Measurements from ENCODE around the gene PIKFYVE. TPM values are rescaled to one million over a fixed set of nuclear protein-coding genes. Genes with fewer than 3 reads are reported as not detected.

Gene PIKFYVE
- total RNA-seq, 1 experiment from 2014 or later = 26.4 TPM

- DNase-seq = no peak
- peaks cover 24% of the 10 kb centered on the region for H3K4me1 Mint-ChIP-seq (ENCODE audit: low read depth, unreplicated experiment)
- intact Hi-C loops (cut with micrococcal nuclease; ENCODE audit: unreplicated experiment) = no loop called here
- BruUV-seq (replicated peaks) = no TSS peak
- no peak for TF ChIP-seq CTCF (IDR thresholded peaks at IDR 0.05; ENCODE audit: unreplicated experiment)
- H3K36me3 Mint-ChIP-seq (ENCODE audit: insufficient read depth, unreplicated experiment) = peaks cover 65% of the 10 kb centered on the region
- no peaks in the 10 kb centered on the region for H3K27me3 Mint-ChIP-seq (ENCODE audit: unreplicated experiment)
- CTCF ChIA-PET = interaction anchor here (0.6 kb wide), 1 partner anchor 138 kb away, joined by 3 read pairs; no protein-coding TSS in a partner anchor
- no peak overlapping the region for H3K4me3 Mint-ChIP-seq (ENCODE audit: low read depth, unreplicated experiment)
- H3K9me3 Mint-ChIP-seq (ENCODE audit: low read depth, unreplicated experiment) = no peaks in the 10 kb centered on the region
- no peak overlapping the region for H3K27ac Mint-ChIP-seq (ENCODE audit: unreplicated experiment)
Observed at GRCh38 chr2:208239770-208240493, 26.1 kb upstream of the PIKFYVE start.

- intact Hi-C loops (cut with micrococcal nuclease; ENCODE audit: unreplicated experiment) = no loop called here
- CTCF ChIA-PET = no interaction called here
- Mint-ChIP-seq H3K27ac (ENCODE audit: unreplicated experiment) (no peak overlapping the region), H3K4me1 (ENCODE audit: low read depth, unreplicated experiment) (peaks cover 25% of the 10 kb centered on the region), H3K4me3 (ENCODE audit: low read depth, unreplicated experiment) (no peak overlapping the region), H3K36me3 (ENCODE audit: insufficient read depth, unreplicated experiment) (peaks cover 65% of the 10 kb centered on the region), H3K9me3 (ENCODE audit: low read depth, unreplicated experiment) (no peaks in the 10 kb centered on the region), H3K27me3 (ENCODE audit: unreplicated experiment) (no peaks in the 10 kb centered on the region)
- DNase-seq = no peak
- no peak for TF ChIP-seq CTCF (IDR thresholded peaks at IDR 0.05; ENCODE audit: unreplicated experiment)
- no TSS peak for BruUV-seq (replicated peaks)
Observed at GRCh38 chr2:208240619-208241209, 25.3 kb upstream of the PIKFYVE start.

- Mint-ChIP-seq H3K4me3 (ENCODE audit: low read depth, unreplicated experiment) (no peak overlapping the region), H3K27ac (ENCODE audit: unreplicated experiment) (no peak overlapping the region), H3K4me1 (ENCODE audit: low read depth, unreplicated experiment) (peaks cover 28% of the 10 kb centered on the region), H3K36me3 (ENCODE audit: insufficient read depth, unreplicated experiment) (peaks cover 79% of the 10 kb centered on the region), H3K9me3 (ENCODE audit: low read depth, unreplicated experiment) (no peaks in the 10 kb centered on the region), H3K27me3 (ENCODE audit: unreplicated experiment) (no peaks in the 10 kb centered on the region)
- intact Hi-C loops (cut with micrococcal nuclease; ENCODE audit: unreplicated experiment) = no loop called here
- TF ChIP-seq CTCF (IDR thresholded peaks at IDR 0.05; ENCODE audit: unreplicated experiment) = no peak
- BruUV-seq (replicated peaks) = no TSS peak
- CTCF ChIA-PET = no interaction called here
- DNase-seq = no peak
Observed at GRCh38 chr2:208244422-208244821, 21.6 kb upstream of the PIKFYVE start.

- no peak for DNase-seq
- CTCF ChIA-PET = no interaction called here
- H3K27ac Mint-ChIP-seq (ENCODE audit: unreplicated experiment) = no peak overlapping the region
- peaks cover 27% of the 10 kb centered on the region for H3K4me1 Mint-ChIP-seq (ENCODE audit: low read depth, unreplicated experiment)
- no peak for TF ChIP-seq CTCF (IDR thresholded peaks at IDR 0.05; ENCODE audit: unreplicated experiment)
- intact Hi-C loops (cut with micrococcal nuclease; ENCODE audit: unreplicated experiment) = no loop called here
- H3K27me3 Mint-ChIP-seq (ENCODE audit: unreplicated experiment) = no peaks in the 10 kb centered on the region
- H3K36me3 Mint-ChIP-seq (ENCODE audit: insufficient read depth, unreplicated experiment) = peaks cover 87% of the 10 kb centered on the region
- no TSS peak for BruUV-seq (replicated peaks)
- H3K4me3 Mint-ChIP-seq (ENCODE audit: low read depth, unreplicated experiment) = no peak overlapping the region
- no peaks in the 10 kb centered on the region for H3K9me3 Mint-ChIP-seq (ENCODE audit: low read depth, unreplicated experiment)
Observed at GRCh38 chr2:208245746-208246145, 20.3 kb upstream of the PIKFYVE start.
